Omental fat pad (tissue), 4 donors: ENCODE results near the gene PPP2R3C. TPM values are rescaled to one million over a fixed set of nuclear protein-coding genes. Genes with fewer than 3 reads are reported as not detected.

Experiments
- ATAC-seq: fragments of 150-250 bp; one replicate; pipeline ENCODE4 v1.9.1; 2016; ENCODE audit warnings: mild to moderate bottlenecking, moderate library complexity; ENCODE audit not compliant: low FRiP score
- DNase-seq: peaks from one replicate; pipeline ENCODE4 v3.0.0-alpha.2; 2019; ENCODE audit warnings: low spot score
- CTCF ChIP-seq, 3 donors: fragments of 450-650 bp; IDR thresholded peaks; one replicate each; pipeline ENCODE4 v1.5.1; 2016 to 2017; ENCODE audit warnings: antibody characterized with exemption in 3 of 3, mild to moderate bottlenecking in 3 of 3, moderate library complexity in 2 of 3
- total RNA-seq, 4 donors: library from RNA; depleted of rRNA; stranded (reverse); fragments of >200 nt; gene quantifications; one replicate each; pipeline ENCODE4 v1.1.0, GENCODE V29; 2016

PPP2R3C gene
- total RNA-seq, 4 donors from 2014 or later: 18.1 to 47.6 (median 25.7) TPM

GRCh38 chr14:35147186-35147585 lies 25.4 kb upstream of the PPP2R3C start:
- ATAC-seq: no peak
- no peak for DNase-seq
- no peak for TF ChIP-seq CTCF (IDR thresholded peaks at IDR 0.05)

- DNase-seq: no peak
- no peak for TF ChIP-seq CTCF (IDR thresholded peaks at IDR 0.05)
- no peak for ATAC-seq
These were observed 24.9 kb upstream of the PPP2R3C start for GRCh38 chr14:35146711-35147149.

- no peak for TF ChIP-seq CTCF (IDR thresholded peaks at IDR 0.05)
- no peak for ATAC-seq
- no peak for DNase-seq
These were observed 22.2 kb upstream of the PPP2R3C start for GRCh38 chr14:35144029-35144428.

GRCh38 chr14:35140718-35141581 lies 19.2 kb upstream of the PPP2R3C start:
- no peak for TF ChIP-seq CTCF (IDR thresholded peaks at IDR 0.05)
- ATAC-seq (no peak), DNase-seq (no peak)

- DNase-seq: no peak
- no peak for ATAC-seq
- TF ChIP-seq CTCF (IDR thresholded peaks at IDR 0.05): no peak
These were observed 16.8 kb upstream of the PPP2R3C start for GRCh38 chr14:35138585-35138984.

- no peak for TF ChIP-seq CTCF (IDR thresholded peaks at IDR 0.05)
- DNase-seq: no peak
- no peak for ATAC-seq
These were observed 12.7 kb upstream of the PPP2R3C start for GRCh38 chr14:35134329-35135123.
